PFSK-1 (cell line): ENCODE measurements around the gene CTDSPL2. TPM values are rescaled to one million over a fixed set of nuclear protein-coding genes. Genes with fewer than 3 reads are reported as not detected.
A peak's percentile ranks its signal among the peaks of the same experiment; 100 is the strongest.

ENCODE experiments used
- FOXP2 ChIP-seq: optimal IDR thresholded peaks from 2 replicates; pipeline ENCODE3; 2011; ENCODE audit warnings: borderline replicate concordance, control low read depth, inconsistent platforms; ENCODE audit not compliant: insufficient read depth; ENCODE audit errors: extremely low read length, extremely low read depth
- POLR2AphosphoS5 ChIP-seq: IDR thresholded peaks from 2 replicates; pipeline ENCODE4 v1.6.1; 2012; ENCODE audit warnings: low read depth, mild to moderate bottlenecking, control low read depth, low read length, moderate library complexity
- REST ChIP-seq, 2 experiments: IDR thresholded peaks; 2 replicates each; pipeline versions ENCODE4 v1.6.1 to v1.8.0; 2011 to 2012; ENCODE audit warnings: low read depth in 2 of 2, low read length in 2 of 2, control low read depth in 1 of 2, inconsistent platforms in 1 of 2, mild to moderate bottlenecking in 1 of 2, moderate library complexity in 1 of 2; ENCODE audit not compliant: insufficient read depth in 1 of 2
- SIN3A ChIP-seq: IDR thresholded peaks from 2 replicates; pipeline ENCODE4 v1.6.1; 2012; ENCODE audit warnings: mild to moderate bottlenecking, low read length, moderate library complexity, borderline replicate concordance; ENCODE audit not compliant: insufficient read depth
- TAF1 ChIP-seq: IDR thresholded peaks from 2 replicates; pipeline ENCODE4 v1.6.1; 2012; ENCODE audit warnings: low read length, control low read depth, borderline replicate concordance; ENCODE audit not compliant: insufficient read depth
- polyA plus RNA-seq: library from polyadenylated mRNA; unstranded; fragments of >200 nt; gene quantifications from one replicate; pipeline ENCODE4 v1.2.1, GENCODE V29; 2012; ENCODE audit warnings: low read depth, missing spikeins; ENCODE audit not compliant: insufficient read length

The CTDSPL2 gene
- polyA plus RNA-seq: 42.4 TPM

- TF ChIP-seq POLR2AphosphoS5 (peak; percentile 43; the same call in 1 of the 2 replicates), TAF1 (no peak; the same call in 1 of the 2 replicates), SIN3A (no peak), FOXP2 (peak; percentile 66), REST (IDR thresholded peaks at IDR 0.05; ENCODE audit: insufficient read depth in 1 of 2, low read depth in 2 of 2, low read length in 2 of 2) (0 out of 4 replicates have a peak, but pooled peaks have one; percentile 17 to 31)
These were observed at the start of gene CTDSPL2 for GRCh38 chr15:44426975-44427755. TSS of gene CTDSPL2 (plus strand) at chr15:44427629. CDS start at chr15:44459015, 31,386 bp downstream.

DNA sequence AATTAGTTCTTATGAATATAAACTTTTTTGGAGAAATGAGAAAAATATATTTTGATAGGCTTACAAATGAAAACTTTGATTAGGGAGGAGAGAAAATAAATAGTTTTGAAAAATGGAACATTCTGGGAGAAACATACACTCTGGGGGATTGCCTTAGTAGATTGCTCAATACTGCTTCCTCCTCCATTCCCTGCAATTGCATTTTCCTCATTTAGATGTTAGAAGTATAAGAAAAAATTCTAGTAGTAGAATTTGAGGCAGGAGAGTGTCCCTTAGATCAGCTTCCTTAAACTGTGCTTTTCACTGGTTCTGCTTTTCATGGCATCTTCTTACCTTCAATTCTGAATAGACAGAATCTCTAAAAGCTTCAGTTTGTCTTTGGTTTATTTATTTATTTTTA, 46.2 kb upstream of the CTDSPL2 start:
- TF ChIP-seq POLR2AphosphoS5 (no peak), FOXP2 (no peak), TAF1 (no peak), SIN3A (no peak), REST (IDR thresholded peaks at IDR 0.05; ENCODE audit: insufficient read depth in 1 of 2, low read depth in 2 of 2, low read length in 2 of 2) (no peak)

- TF ChIP-seq SIN3A: no peak
These were observed 42.0 kb upstream of the CTDSPL2 start for GRCh38 chr15:44385344-44385942.

- TF ChIP-seq SIN3A: no peak
- no peak for TF ChIP-seq POLR2AphosphoS5
- TF ChIP-seq TAF1: no peak
- TF ChIP-seq FOXP2: no peak
- no peak for TF ChIP-seq REST (IDR thresholded peaks at IDR 0.05; ENCODE audit: insufficient read depth in 1 of 2, low read depth in 2 of 2, low read length in 2 of 2)
These were observed 33.4 kb upstream of the CTDSPL2 start for GRCh38 chr15:44394062-44394461.

DNA sequence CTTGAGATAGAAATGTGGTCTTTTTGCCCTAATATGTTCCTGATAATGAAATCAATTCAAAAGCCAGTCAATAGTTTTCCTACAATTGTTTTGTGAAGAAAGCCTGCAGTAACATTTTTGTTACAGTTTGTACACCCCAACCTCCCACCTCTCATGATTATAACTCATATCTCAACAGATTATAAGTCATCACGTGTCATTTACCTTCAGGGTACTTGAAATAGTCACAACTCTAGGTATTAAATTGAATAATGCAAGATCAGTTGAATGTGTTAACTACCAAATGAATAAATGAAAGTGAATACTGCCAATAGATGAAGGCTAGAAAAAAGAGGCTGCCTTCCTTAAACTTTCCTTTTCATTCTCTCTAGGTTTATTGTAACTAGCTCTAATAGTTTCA, 32.9 kb upstream of the CTDSPL2 start:
- TF ChIP-seq FOXP2: no peak
- no peak for TF ChIP-seq SIN3A
- TF ChIP-seq REST (IDR thresholded peaks at IDR 0.05; ENCODE audit: insufficient read depth in 1 of 2, low read depth in 2 of 2, low read length in 2 of 2): no peak
- TF ChIP-seq TAF1: no peak
- TF ChIP-seq POLR2AphosphoS5: no peak

DNA sequence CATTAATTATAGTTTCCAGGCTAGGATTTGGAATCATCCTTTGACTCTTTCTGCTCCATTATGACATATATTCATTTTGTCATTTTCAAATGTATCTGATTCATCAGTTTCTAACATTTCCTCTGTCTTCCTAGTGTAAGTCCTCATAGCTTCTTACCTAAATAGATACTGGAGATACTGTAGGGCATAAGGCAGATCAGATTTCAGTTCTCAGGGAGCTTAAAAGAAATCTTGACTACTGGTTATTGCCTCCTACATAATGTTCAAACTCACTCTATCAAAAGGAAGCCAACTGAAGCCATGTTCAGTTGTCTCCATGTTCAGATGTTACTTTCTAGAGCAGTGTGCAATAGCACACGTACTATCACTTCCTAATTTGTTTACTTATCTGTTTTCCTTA, 29.6 kb upstream of the CTDSPL2 start:
- no peak for TF ChIP-seq TAF1
- TF ChIP-seq POLR2AphosphoS5: no peak
- TF ChIP-seq SIN3A: no peak
